Islet precursor cell (in vitro differentiated cells): Measurements from ENCODE around the gene CYP2A6.
"Not testable (repeated sequence)": the region's sequence is repeated elsewhere in the genome, so short reads cannot be mapped to it uniquely, and the experiment has no call there.

Source experiments
- DNase-seq: peaks from one replicate; pipeline ENCODE4 v3.0.0-alpha.2; 2018

The CYP2A6 gene

GRCh38 chr19:40850277-40850676, at the start of gene CYP2A6:
TSS of gene CYP2A6 (minus strand) at chr19:40850447. CDS start at chr19:40850426, 21 bp downstream.
- not testable (repeated sequence) for DNase-seq

- DNase-seq, result not testable (repeated sequence)
Measured at GRCh38 chr19:40899964-40900363, 49.7 kb upstream of the CYP2A6 start.

DNA sequence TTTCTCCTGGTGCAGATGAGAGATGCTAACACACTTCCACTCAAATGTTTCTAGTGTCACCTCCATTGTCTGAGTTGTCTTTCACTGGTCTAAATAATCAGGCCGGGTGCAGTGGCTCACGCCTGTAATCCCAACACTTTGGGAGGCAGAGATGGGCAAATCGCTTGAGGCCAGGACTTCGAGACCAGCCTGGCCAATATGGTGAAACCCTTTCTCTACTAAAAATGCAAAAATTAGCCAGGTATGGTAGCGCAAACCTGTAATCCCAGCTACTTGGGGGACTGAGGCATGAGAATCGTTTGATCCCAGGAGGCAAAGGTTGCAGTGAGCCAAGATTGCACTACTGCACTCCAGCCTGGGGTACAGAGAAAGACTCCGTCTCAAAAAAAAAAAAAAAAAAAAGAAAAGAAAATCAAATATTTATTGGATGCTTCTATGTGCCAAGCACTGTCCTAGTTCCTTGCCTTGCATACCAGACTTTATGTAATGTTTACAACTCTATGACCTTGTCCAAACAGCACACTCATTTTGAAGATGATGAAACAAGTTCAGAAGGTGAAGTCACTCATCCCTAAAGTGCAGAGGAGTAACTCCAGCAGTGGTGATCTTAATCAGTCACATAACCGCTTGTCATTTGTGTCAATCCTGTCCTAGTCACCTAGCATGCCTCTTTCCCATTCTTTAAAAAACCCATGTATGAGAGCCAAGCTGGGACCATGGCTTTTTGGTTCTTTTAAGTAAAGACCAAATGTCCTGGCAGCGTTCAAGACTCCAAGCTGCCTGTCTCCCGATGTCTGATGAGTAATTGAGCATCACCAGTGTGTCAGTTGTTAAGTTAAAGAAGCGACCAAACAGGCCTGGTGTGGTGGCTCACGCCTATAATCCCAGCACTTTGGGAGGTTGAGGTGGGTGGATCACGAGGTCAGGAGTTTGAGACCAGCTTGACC, 46.9 kb upstream of the CYP2A6 start:
- DNase-seq, result not testable (repeated sequence)

DNA sequence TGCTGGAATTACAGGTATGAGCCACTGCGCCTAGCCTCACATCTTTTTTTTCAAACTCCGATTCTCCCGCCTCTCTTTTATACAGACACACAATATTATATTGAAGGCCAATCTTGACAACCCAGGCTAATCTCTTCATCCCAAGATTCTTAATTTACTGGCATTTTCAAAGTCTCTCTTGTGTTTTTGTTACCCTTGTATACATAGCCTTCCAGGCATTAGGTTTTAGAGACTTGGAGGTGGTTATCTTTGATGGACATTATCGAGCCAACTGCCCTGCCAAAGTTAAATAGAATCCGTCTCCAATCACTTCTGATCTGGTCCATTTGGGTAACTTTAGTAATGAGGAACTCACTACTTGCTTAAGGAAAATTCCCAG, 46.2 kb upstream of the CYP2A6 start:
- DNase-seq, result no peak

DNA sequence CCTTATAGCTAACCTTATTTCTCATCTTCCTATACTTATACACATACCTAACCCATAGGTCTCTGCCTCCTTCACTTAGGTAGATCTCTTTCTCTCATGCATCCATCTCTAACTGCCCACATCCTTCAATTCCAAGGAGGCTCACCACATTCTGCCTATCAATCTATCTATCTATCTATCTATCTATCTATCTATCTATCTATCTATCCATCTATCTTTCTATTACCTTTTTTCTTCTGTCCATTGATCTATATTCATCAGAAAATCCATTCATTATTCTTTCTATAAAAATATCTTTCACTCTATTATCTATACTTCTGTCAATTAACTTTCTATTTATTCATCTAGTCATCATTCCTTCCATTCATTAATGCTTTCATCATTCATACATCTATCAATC, 42.9 kb upstream of the CYP2A6 start:
- DNase-seq, result no peak

DNA sequence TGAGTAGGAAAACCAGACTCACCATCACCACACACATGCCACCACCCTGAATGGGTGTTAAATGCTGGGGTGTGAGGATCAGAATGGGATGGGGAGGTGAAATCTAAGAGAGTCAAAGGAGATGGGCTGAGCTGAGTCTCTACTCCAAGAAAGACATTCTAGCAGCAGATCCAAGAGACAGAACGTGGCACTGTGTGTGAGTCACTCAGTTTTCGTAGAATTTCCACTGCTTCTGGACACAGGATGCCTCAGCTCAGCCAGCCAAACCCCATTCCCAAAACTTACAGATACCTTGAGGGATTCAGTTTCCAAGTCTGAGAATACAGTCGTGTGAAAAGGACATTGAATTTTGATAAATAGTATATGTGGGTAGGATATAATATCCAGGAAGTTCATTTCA, 39.1 kb upstream of the CYP2A6 start:
- DNase-seq, result no peak

- DNase-seq, result no peak
Measured at GRCh38 chr19:40888191-40888590, 37.9 kb upstream of the CYP2A6 start.

DNA sequence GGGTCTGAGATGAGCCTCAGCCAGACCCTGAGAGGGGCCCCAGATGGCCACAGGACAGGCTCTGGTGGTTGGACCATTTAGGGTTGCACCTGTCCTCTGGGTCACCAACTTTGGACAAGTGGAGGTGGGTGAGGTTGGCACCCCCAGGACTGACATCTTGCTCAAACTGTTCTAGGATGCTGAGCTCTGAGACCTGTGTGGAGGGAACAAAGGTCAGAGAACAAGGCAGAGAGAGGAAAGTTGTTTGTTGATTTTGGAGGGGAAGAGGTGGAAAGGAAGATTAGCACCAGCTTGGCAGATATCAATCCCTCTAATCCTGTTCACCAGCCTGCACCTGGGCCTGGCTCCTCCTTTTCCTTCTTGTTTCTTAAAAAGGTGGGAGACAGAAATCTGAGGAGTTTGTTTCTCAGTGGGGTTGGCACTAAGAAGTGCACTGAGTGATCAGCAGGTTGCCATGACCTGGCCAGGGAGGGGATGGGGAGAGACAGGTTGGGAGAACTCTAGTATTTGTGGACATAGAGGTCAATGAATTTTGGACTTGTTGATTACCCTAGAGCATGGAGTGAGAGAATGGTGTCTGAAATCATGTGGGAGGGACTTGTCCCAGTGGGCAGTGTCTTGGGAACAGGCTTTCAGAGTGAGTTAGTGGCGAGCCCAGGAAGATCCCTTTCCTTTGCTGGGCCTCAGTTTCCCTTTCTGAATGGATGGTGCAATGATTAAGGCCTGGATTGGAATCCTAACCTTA, 34.1 kb upstream of the CYP2A6 start:
- not testable (repeated sequence) for DNase-seq

DNA sequence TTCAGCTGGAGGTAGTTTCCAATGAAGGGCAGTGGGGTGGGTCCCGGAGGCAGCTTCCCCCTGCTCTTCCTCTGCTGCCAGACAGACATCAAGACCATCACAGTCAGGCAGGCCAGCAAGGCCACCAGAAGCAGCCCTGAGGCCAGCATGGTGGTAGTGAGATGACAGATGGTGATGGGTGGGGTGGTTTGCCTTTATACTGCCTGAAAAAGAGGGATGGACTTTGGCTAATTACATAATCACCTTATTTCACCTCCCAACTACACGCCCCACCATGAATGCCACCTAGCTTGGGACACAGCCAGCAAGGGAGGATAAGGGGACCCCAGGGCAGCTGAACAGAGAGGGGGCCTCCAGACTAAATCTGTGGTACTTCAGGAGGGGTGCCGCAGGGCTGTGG, 31.8 kb upstream of the CYP2A6 start, which contains the start of gene CYP2A7:
TSS of gene CYP2A7 (minus strand) at position 170 of the 400 bp plus-strand sequence. CDS start at position 149, 21 bp downstream.
- DNase-seq, result not testable (repeated sequence)

- not testable (repeated sequence) for DNase-seq
Measured at GRCh38 chr19:40879349-40879748, 29.1 kb upstream of the CYP2A6 start.

GRCh38 chr19:40875526-40875951, 25.3 kb upstream of the CYP2A6 start:
- not testable (repeated sequence) for DNase-seq

GRCh38 chr19:40874874-40875273, 24.6 kb upstream of the CYP2A6 start:
- not testable (repeated sequence) for DNase-seq

DNA sequence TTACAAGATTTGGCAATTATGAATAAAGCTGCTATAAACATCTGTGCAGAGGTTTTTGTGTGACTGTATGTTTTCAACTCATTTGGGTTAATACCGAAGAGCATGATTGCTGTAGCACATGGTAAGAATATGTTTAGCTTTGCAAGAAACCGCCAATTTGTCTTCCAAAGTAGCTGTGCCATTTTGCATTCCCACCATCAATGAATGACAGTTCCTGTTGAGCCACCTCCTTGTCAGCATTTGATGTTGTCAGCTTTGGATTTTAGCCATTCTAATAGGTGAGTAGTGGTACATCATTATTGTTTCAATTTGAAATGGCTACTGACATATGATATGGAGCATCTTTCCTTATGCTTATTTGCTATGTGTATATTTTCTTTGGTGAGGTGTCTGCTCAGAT, 23.6 kb upstream of the CYP2A6 start:
- not testable (repeated sequence) for DNase-seq

DNA sequence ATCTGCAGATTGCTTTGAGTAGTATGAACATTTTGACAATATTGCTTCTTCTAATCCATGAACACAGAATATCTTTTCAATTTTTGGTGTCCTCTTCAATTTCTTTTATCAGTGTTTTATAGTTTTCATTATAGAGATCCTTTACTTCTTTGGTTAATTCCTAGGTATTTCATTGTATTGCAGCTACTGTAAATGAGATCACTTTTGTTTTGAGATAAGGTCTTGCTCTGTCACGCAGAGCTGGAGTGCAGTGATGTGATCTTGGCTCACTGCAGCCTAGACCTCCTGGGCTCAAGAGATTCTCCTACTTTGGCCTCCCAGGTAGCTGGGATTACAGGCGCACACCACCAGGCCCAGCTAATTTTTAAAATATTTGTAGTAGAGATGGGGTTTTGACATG, 22.0 kb upstream of the CYP2A6 start:
- DNase-seq, result no peak

GRCh38 chr19:40867701-40868100, 17.5 kb upstream of the CYP2A6 start:
- no peak for DNase-seq

DNA sequence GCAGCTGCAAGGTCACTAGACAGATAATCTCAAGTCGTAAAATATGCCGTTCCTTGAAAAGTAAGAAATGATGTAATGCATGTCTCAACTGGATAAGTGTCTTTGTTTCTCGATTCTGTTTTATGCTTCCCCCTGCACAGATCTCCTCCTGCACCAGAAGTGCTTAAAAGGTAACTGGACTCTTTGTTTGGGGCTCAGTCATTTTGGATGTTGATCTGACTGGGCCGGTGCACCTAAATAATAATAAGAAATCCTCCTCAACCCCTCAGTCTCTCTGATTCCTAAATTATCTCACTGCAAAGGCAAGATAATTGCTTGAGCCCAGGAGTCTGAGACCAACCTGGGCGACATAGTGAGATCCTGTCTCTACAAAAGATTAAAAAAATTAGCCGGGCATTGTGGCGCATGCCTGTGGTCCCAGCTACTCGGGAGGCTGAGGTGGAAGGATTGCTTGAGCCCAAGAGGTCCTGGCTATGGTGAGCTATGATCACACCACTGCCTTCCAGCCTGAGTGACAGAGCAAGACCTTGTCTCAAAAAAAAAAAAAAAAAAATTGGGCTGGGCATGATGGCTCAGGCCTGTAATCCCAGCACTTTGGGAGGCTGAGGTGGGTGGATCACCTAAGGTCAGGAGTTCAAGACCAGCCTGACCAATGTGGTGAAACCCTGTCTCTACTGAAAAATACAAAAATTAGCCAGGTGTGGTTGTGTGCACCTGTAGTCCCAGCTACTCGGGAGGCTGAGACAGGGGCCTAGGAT, 14.7 kb upstream of the CYP2A6 start:
- not testable (repeated sequence) for DNase-seq

DNA sequence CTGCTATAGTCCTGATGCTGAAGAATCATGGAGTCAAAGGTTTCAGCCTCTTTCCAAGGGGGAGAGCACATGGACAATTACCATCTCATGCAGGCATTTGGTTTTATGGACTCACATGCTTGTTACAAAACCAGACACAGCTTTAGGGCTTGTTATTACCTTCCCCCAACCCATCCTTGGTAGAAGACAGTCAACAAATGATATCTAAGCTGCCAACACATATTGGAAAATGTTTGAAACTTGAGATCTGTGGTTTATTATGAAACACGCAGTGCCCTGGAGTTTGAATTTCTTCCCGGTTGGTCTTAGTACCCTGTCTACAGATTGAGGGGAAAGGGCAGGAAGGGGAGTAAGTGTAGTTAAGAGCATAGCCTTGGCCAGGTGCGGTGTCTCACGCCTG, 12.5 kb upstream of the CYP2A6 start:
- peak; percentile 37 for DNase-seq

GRCh38 chr19:40862333-40862732, 12.1 kb upstream of the CYP2A6 start:
- peak; percentile 35 for DNase-seq

- DNase-seq, result no peak
Measured at GRCh38 chr19:40858109-40858508, 7.9 kb upstream of the CYP2A6 start.

- not testable (repeated sequence) for DNase-seq
Measured at GRCh38 chr19:40852467-40853152, 2.4 kb upstream of the CYP2A6 start.

- not testable (repeated sequence) for DNase-seq
Measured at GRCh38 chr19:40846722-40847121, 3.5 kb downstream of the CYP2A6 start.

DNA sequence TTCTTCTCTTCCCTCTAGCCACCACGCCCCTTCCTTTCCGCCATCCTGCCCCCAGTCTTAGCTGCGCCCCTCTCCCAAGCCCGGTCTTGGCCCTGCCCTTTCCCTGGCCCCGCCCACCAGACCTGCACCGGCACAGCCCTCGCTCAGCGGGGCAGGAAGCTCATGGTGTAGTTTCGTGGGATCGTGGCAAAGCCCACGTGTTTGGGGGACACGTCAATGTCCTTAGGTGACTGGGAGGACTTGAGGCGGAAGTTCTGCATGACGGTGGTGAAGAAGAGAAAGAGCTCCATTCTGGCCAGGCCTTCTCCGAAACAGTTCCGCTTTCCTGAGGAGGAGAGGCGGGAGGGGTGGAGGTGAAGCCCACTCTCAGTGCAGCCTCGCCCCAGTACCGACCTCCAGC, 6.6 kb downstream of the CYP2A6 start:
- DNase-seq, result not testable (repeated sequence)
